Measurements from ENCODE around the gene TEDC2. TPM values are rescaled to one million over a fixed set of nuclear protein-coding genes. Genes with fewer than 3 reads are reported as not detected.

Gene TEDC2
- total and polyA plus RNA-seq, 12 donors = 0.29 to 2.3 (median 0.95) TPM

DNA sequence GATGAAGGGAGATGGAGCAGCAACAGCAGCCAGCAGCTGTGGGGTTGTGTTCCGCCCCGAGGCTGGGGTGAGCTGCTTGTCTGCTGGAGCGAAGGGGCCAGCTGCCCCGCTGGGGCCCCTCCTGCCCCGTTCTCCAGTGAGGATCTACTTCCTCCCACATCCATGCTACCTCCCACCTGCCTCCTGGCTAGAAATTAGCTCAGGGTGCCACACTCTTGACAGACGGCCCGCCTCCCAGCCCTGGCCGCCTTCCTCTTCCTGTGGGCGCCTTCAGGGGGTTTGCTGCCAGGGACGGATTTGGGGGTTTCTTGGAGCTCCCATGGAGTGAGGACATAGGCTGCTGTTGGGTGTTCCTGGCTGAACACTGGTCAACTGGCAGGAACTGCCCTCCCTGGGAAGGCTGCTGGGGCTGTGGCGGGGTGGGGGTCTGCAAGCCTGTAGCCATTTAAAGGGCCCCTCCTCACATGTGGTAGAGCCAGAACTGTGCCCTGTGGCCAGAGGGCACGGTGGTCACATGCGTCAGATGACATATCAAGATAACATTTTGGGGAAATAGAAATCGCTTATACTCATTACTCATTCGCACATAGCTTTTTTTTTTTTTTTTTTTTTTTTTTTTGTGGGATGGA lies 28.1 kb downstream of the TEDC2 start:
- intact Hi-C loops (cut with DNase I) = loop anchor here in 2 of 10 donors (5.0 to 10.0 kb wide), 2 partner anchors 53 to 146 kb away; partner anchors contain the start of gene ABCA3 (in 1 of the 2)
- Histone ChIP-seq H3K9me3 (no peaks in the 10 kb centered on the region), H3K27ac (no peak overlapping the region), H3K27me3 (no peaks in the 10 kb centered on the region), H3K4me1 (peaks cover 5 to 36% (median 20%) of the 10 kb centered on the region in 9 donors), H3K36me3 (peaks cover 0 to 4% (median 0%) of the 10 kb centered on the region in 9 donors), H3K4me3 (no peak overlapping the region)
- ATAC-seq = no peak
- TF ChIP-seq, protein P1, sequence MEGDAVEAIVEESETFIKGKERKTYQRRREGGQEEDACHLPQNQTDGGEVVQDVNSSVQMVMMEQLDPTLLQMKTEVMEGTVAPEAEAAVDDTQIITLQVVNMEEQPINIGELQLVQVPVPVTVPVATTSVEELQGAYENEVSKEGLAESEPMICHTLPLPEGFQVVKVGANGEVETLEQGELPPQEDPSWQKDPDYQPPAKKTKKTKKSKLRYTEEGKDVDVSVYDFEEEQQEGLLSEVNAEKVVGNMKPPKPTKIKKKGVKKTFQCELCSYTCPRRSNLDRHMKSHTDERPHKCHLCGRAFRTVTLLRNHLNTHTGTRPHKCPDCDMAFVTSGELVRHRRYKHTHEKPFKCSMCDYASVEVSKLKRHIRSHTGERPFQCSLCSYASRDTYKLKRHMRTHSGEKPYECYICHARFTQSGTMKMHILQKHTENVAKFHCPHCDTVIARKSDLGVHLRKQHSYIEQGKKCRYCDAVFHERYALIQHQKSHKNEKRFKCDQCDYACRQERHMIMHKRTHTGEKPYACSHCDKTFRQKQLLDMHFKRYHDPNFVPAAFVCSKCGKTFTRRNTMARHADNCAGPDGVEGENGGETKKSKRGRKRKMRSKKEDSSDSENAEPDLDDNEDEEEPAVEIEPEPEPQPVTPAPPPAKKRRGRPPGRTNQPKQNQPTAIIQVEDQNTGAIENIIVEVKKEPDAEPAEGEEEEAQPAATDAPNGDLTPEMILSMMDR (IDR thresholded peaks at IDR 0.05) = no peak
- DNase-seq = no peak
- 86% methylated on average over 15 of the region's 15 CpGs for WGBS, 2 donors

DNA sequence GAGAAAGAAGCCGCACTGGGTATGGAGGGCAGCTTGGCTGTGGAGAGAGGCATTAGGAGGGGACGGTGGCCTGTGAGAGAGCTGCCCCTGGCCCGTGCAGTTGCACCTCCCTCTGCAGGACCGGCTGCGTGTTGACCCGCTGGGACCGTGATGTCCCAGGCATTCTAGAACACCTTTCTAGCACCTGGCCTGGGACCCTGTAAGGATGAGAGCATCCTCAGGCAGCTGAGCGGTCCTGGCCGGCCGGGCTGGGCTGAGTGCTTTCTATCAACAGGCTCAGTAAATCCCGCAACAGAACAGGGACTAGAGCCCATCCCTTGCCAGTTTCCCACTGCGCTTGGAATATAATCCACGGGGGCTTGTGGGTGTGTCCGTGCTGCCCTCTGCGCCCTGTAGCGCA lies 29.7 kb downstream of the TEDC2 start:
- WGBS, 2 donors = 94% methylated on average over 16 of the region's 16 CpGs
- no peaks in the 10 kb centered on the region for H3K9me3 ChIP-seq
- no peak overlapping the region for H3K4me3 ChIP-seq
- peaks cover 0 to 29% (median 16%) of the 10 kb centered on the region in 9 donors for H3K4me1 ChIP-seq
- ATAC-seq (no peak), DNase-seq (no peak)
- H3K36me3 ChIP-seq = peaks cover 0 to 5% (median 0%) of the 10 kb centered on the region in 9 donors
- no peaks in the 10 kb centered on the region for H3K27me3 ChIP-seq
- TF ChIP-seq, protein P1 (IDR thresholded peaks at IDR 0.05) = no peak
- H3K27ac ChIP-seq = no peak overlapping the region
- intact Hi-C loops (cut with DNase I) = loop anchor here in 2 of 10 donors (5.0 to 10.0 kb wide), 2 partner anchors 55 to 147 kb away; partner anchors contain the start of gene ABCA3 (in 1 of the 2)

DNA sequence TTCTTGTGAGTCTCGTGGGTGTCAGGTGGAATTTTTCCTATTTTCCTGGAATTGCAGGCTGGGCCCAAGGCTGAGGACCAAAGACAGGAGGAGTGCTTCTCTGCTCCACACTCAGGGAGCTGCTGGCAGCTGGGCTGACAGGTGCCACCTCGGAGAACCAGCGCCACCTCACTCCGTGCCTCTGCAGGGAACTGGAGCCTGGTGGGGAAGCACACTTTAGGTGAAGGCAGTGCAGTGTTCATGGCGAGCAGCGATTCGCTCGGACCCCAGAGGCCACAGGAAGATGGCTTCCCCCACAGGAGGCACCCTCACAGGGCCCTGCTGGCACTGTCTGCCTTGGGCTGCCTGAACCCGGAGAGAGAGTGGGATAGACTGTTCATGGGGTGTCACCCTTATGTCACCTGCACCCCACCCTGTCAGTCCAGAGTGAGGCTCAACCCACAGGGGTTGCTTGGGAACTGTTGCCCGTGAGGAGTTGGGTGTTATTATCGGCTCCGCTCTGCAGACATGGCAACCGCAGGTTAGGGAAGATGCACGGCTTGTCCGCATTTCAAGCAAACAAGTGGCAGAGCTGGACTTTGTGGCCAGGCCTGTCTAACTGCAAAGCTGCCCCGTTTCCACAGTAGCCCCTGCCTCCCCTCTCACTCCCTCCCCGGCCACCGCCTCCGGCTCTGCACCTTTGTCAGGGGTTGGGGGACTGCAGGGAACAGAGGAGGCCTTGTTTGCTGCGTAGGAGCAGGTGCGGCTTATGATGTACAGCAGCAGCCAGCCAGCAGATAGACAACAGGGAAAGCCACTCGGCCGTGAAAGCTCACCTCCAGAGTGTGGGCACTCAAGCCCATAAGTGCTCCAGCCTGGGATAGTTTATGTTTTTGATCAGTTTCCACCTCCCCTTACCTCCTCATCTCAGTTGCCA lies 30.5 kb downstream of the TEDC2 start:
- no peaks in the 10 kb centered on the region for H3K27me3 ChIP-seq
- H3K4me1 ChIP-seq = peaks cover 0 to 29% (median 16%) of the 10 kb centered on the region in 9 donors
- ATAC-seq (no peak), DNase-seq (no peak)
- TF ChIP-seq, protein P1 (IDR thresholded peaks at IDR 0.05) = no peak
- no peaks in the 10 kb centered on the region for H3K9me3 ChIP-seq
- H3K36me3 ChIP-seq = peaks cover 0 to 5% (median 0%) of the 10 kb centered on the region in 9 donors
- 92 to 93% methylated on average over 23 of the region's 23 CpGs for WGBS, 2 donors
- intact Hi-C loops (cut with DNase I) = no loop called here
- H3K27ac ChIP-seq = no peak overlapping the region
- no peak overlapping the region for H3K4me3 ChIP-seq

DNA sequence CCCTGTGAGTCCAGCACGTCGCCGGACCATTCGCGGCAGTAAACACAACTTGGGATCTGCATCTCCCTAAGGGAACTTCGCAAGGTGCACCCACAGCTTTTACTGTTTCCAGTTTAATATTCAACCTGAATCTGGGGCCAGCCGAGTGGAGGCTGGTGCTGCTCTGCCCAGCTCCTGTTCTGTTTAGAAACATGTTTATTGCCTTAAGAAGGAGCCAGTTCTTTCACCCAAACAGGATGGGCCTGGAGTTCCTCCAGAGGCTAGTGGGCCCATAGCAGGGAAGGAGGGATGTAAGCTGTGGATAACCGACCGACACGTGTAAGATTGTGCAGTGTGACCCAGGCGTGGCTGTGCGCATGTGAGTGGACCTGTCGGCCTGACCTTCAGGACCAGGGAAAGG lies 32.4 kb downstream of the TEDC2 start:
- no peak for DNase-seq
- WGBS, 2 donors = 95% methylated on average over 13 of the region's 13 CpGs
- intact Hi-C loops (cut with DNase I) = no loop called here

More for the DNA sequence above, 32.4 kb downstream of the TEDC2 start:
- ATAC-seq = no peak
- Histone ChIP-seq H3K36me3 (peaks cover 0 to 18% (median 0%) of the 10 kb centered on the region in 9 donors), H3K9me3 (no peaks in the 10 kb centered on the region), H3K4me3 (no peak overlapping the region), H3K27ac (no peak overlapping the region), H3K27me3 (no peaks in the 10 kb centered on the region), H3K4me1 (peaks cover 4 to 16% (median 7%) of the 10 kb centered on the region in 9 donors)
- TF ChIP-seq, protein P1 (IDR thresholded peaks at IDR 0.05) = no peak

All from heart right ventricle (tissue), 16 donors.